ENCODE results near the gene SCUBE1. TPM values are rescaled to one million over a fixed set of nuclear protein-coding genes. Genes with fewer than 3 reads are reported as not detected.

SCUBE1 gene
- total RNA-seq, 2 experiments from 2014 or later = not detected

GRCh38 chr22:43235445-43236409, 107.4 kb downstream of the SCUBE1 start:
- no peaks in the 10 kb centered on the region for H3K36me3 Mint-ChIP-seq
- H3K27ac Mint-ChIP-seq = no peak overlapping the region
- H3K4me1 Mint-ChIP-seq (ENCODE audit: low read depth) = peaks cover 2% of the 10 kb centered on the region
- no peaks in the 10 kb centered on the region for H3K9me3 Mint-ChIP-seq
- CTCF ChIA-PET = no interaction called here
- no peak for DNase-seq
- POLR2A ChIA-PET = no interaction called here
- H3K4me3 Mint-ChIP-seq = no peak overlapping the region
- intact Hi-C loops (cut with micrococcal nuclease) = no loop called here
- H3K27me3 Mint-ChIP-seq = no peaks in the 10 kb centered on the region

DNA sequence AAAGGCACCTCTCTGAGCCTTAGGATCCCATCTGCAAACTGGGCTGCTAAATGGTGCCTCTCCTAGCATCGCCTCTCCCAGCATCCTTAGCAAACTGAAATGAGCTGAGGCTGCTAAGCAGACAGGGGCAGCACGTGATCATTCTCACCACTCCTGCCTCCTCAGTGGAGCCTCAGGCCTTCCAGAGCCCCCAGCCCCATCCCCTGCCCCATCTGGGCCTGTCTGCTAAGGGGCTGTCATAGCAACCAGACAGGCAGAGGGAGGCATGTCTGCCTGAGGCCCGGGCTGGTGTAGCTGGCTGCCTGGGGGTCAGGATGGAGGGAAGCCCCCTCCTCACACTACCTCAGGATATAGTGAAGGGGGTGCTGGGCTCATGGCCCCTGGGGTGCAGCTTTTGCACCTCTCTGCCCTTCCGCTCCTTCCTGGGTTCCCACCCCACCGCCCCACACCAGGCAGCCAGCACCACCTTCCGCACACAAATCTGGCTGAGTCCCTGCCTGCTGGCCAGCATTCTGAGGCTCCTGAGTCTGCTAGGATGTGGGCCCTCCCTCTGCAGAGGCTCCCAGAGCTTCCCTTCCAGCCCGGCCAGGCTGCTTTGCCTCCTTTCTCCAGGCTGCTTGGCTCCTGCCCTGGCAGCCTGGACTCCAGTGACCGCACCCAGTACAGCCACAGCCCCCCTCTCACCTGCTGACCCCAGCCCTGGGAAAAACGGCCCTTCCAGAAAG, 108.7 kb downstream of the SCUBE1 start:
- H3K27me3 Mint-ChIP-seq = no peaks in the 10 kb centered on the region
- H3K36me3 Mint-ChIP-seq = no peaks in the 10 kb centered on the region
- no peaks in the 10 kb centered on the region for H3K9me3 Mint-ChIP-seq
- DNase-seq = no peak
- intact Hi-C loops (cut with micrococcal nuclease) = loop anchor here (5.0 kb wide), 1 partner anchor 38 kb away; no protein-coding TSS in a partner anchor
- CTCF ChIA-PET = interaction anchor here (0.6 to 1.2 kb wide), 3 partner anchors 112 to 428 kb away, joined by 3 read pairs; no protein-coding TSS in a partner anchor
- POLR2A ChIA-PET = no interaction called here
- no peak overlapping the region for H3K27ac Mint-ChIP-seq
- peaks cover 2% of the 10 kb centered on the region for H3K4me1 Mint-ChIP-seq (ENCODE audit: low read depth)
- H3K4me3 Mint-ChIP-seq = no peak overlapping the region

DNA sequence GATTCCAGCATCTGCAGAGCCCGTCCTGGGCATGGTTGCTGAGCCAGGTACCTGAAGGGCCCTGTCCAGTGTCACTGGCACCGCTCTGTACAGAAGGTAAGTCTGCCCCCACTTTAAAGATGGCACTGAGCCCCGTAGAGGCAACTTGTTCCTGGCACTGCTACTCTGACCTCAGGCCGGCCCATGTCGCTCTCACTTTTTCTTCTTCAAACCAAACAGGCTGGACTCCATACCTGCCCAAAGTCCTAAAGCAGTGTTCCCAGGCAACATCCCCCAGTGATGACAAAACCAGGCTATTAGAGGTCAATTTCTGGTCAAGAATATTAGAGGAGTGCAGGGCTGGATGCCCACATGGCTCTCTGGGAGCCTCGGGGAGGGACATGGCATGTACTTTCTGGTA, 109.6 kb downstream of the SCUBE1 start:
- no peak overlapping the region for H3K27ac Mint-ChIP-seq
- POLR2A ChIA-PET = no interaction called here

GRCh38 chr22:43232445-43232844, 110.7 kb downstream of the SCUBE1 start:
- ChIA-PET CTCF (interaction anchor here (0.8 to 5.5 kb wide), 14 partner anchors 8 to 154 kb away, joined by 3 to 119 read pairs (median 4); no protein-coding TSS in a partner anchor), POLR2A (no interaction called here)
- no peak overlapping the region for H3K4me3 Mint-ChIP-seq
- no peak overlapping the region for H3K27ac Mint-ChIP-seq
- intact Hi-C loops (cut with micrococcal nuclease) = loop anchor here (5.0 kb wide), 1 partner anchor 40 kb away; no protein-coding TSS in a partner anchor
- H3K9me3 Mint-ChIP-seq = no peaks in the 10 kb centered on the region
- no peaks in the 10 kb centered on the region for H3K36me3 Mint-ChIP-seq
- H3K4me1 Mint-ChIP-seq (ENCODE audit: low read depth) = peaks cover 2% of the 10 kb centered on the region
- no peaks in the 10 kb centered on the region for H3K27me3 Mint-ChIP-seq
- no peak for DNase-seq

More for the DNA sequence above, 109.6 kb downstream of the SCUBE1 start:
- H3K9me3 Mint-ChIP-seq = no peaks in the 10 kb centered on the region
- CTCF ChIA-PET = interaction anchor here (0.6 to 5.5 kb wide), 4 partner anchors 9 to 153 kb away, joined by 3 to 119 read pairs (median 22); no protein-coding TSS in a partner anchor
- no peaks in the 10 kb centered on the region for H3K27me3 Mint-ChIP-seq
- no peaks in the 10 kb centered on the region for H3K36me3 Mint-ChIP-seq
- no peak overlapping the region for H3K4me3 Mint-ChIP-seq
- H3K4me1 Mint-ChIP-seq (ENCODE audit: low read depth) = peaks cover 2% of the 10 kb centered on the region
- intact Hi-C loops (cut with micrococcal nuclease) = loop anchor here (5.0 kb wide), 1 partner anchor 39 kb away; no protein-coding TSS in a partner anchor
- no peak for DNase-seq

GRCh38 chr22:43231724-43232034, 111.5 kb downstream of the SCUBE1 start:
- intact Hi-C loops (cut with micrococcal nuclease) = loop anchor here (1.0 to 5.0 kb wide), 3 partner anchors 41 to 154 kb away; no protein-coding TSS in a partner anchor
- Mint-ChIP-seq H3K27ac (no peak overlapping the region), H3K4me3 (no peak overlapping the region), H3K36me3 (no peaks in the 10 kb centered on the region), H3K4me1 (ENCODE audit: low read depth) (peaks cover 2% of the 10 kb centered on the region), H3K9me3 (no peaks in the 10 kb centered on the region), H3K27me3 (no peaks in the 10 kb centered on the region)
- ChIA-PET POLR2A (interaction anchor here (0.6 to 1.2 kb wide), 2 partner anchors 28 to 148 kb away, joined by 3 read pairs; no protein-coding TSS in a partner anchor), CTCF (interaction anchor here (0.6 to 5.5 kb wide), 26 partner anchors 9 to 1487 kb away, joined by 3 to 119 read pairs (median 4); partner anchors contain the start of gene SCUBE1)
- no peak for DNase-seq

DNA sequence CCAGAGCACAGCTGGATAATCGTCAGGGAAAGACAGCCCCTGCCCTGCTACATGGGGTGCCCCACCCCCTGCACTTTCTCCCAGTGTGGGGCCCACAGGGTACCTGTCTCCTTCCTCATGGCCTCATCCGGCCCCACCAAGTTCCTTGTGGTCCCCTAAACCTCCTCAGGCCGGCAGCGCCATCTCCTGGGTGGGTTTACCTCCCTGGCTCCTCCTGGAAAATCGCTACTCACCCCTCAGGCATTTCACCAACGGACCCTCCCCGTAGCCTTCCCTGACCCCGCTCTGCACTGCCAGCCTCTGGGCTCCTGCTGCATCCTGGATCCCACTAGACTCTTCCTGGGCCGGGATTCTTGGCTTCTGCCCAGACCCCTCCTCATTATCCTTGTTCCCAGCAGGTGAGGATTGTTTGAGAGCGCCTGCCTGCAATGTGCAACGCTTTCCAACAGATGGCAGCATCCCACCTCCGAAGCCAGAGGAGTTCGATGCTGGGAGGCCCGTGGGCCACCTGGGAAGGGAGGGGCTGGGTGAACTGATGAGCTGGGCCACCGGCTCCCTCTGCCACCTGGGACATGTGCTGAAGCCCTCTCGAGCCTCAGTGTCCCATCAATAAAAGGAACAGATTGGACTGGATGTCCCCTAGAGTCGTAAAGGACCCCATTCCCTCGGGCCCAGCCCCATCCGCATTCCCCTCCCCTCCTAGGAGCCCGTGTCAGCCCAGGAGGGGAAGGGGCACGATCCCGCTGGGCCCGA, 112.0 kb downstream of the SCUBE1 start:
- Mint-ChIP-seq H3K36me3 (no peaks in the 10 kb centered on the region), H3K27me3 (no peaks in the 10 kb centered on the region), H3K27ac (no peak overlapping the region), H3K4me3 (no peak overlapping the region), H3K9me3 (no peaks in the 10 kb centered on the region), H3K4me1 (ENCODE audit: low read depth) (peaks cover 2% of the 10 kb centered on the region)
- intact Hi-C loops (cut with micrococcal nuclease) = loop anchor here (1.0 to 5.0 kb wide), 3 partner anchors 41 to 154 kb away; no protein-coding TSS in a partner anchor
- CTCF ChIA-PET = interaction anchor here (0.6 to 5.5 kb wide), 25 partner anchors 9 to 1487 kb away, joined by 3 to 119 read pairs (median 4); partner anchors contain the start of gene SCUBE1
- POLR2A ChIA-PET = interaction anchor here (0.6 to 1.2 kb wide), 2 partner anchors 29 to 148 kb away, joined by 3 read pairs; no protein-coding TSS in a partner anchor
- peak; percentile 75 for DNase-seq

GRCh38 chr22:43230571-43230970, 112.6 kb downstream of the SCUBE1 start:
- no peak for DNase-seq
- Mint-ChIP-seq H3K9me3 (no peaks in the 10 kb centered on the region), H3K27me3 (no peaks in the 10 kb centered on the region), H3K4me3 (no peak overlapping the region), H3K4me1 (ENCODE audit: low read depth) (peaks cover 2% of the 10 kb centered on the region), H3K36me3 (no peaks in the 10 kb centered on the region), H3K27ac (no peak overlapping the region)
- CTCF ChIA-PET = interaction anchor here (5.1 to 5.5 kb wide), 2 partner anchors 116 to 156 kb away, joined by 41 to 119 read pairs; no protein-coding TSS in a partner anchor
- POLR2A ChIA-PET = interaction anchor here (1.2 kb wide), 1 partner anchor 149 kb away, joined by 3 read pairs; no protein-coding TSS in a partner anchor
- intact Hi-C loops (cut with micrococcal nuclease) = loop anchor here (5.0 kb wide), 1 partner anchor 42 kb away; no protein-coding TSS in a partner anchor

DNA sequence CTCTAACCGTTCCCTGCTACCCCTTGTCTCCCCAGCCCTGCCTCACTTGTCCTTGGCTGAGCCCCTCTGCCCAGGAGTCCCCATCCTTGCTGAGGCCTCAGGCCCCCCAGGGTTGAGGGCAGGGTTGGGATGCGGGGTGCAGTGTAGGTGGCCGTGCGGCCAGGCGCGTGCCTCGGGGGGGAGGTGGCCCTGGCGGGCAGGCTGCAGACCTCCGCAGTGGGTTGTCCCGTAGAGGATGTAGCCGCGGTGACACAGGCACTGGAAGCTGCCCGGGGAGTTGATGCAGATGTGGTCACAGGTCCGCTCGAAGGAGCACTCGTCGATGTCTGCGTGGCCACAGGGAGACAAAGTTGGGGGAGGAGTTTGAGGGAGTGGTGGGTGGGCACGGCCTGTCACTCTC, 114.3 kb downstream of the SCUBE1 start:
- no peaks in the 10 kb centered on the region for H3K9me3 Mint-ChIP-seq
- CTCF ChIA-PET = interaction anchor here (1.1 to 5.5 kb wide), 4 partner anchors 25 to 157 kb away, joined by 3 to 119 read pairs (median 23); partner anchors contain the start of gene TTLL12
- peaks cover 2% of the 10 kb centered on the region for H3K4me1 Mint-ChIP-seq (ENCODE audit: low read depth)
- H3K27me3 Mint-ChIP-seq = no peaks in the 10 kb centered on the region
- no peaks in the 10 kb centered on the region for H3K36me3 Mint-ChIP-seq
- POLR2A ChIA-PET = no interaction called here
- no peak overlapping the region for H3K27ac Mint-ChIP-seq
- DNase-seq = no peak
- intact Hi-C loops (cut with micrococcal nuclease) = no loop called here
- H3K4me3 Mint-ChIP-seq = no peak overlapping the region

GRCh38 chr22:43228330-43228729, 114.8 kb downstream of the SCUBE1 start:
- intact Hi-C loops (cut with micrococcal nuclease) = no loop called here
- POLR2A ChIA-PET = no interaction called here
- Mint-ChIP-seq H3K4me1 (ENCODE audit: low read depth) (peaks cover 2% of the 10 kb centered on the region), H3K27me3 (no peaks in the 10 kb centered on the region), H3K27ac (no peak overlapping the region), H3K4me3 (no peak overlapping the region), H3K36me3 (no peaks in the 10 kb centered on the region), H3K9me3 (no peaks in the 10 kb centered on the region)
- peak; percentile 47 for DNase-seq
- CTCF ChIA-PET = interaction anchor here (1.6 to 5.5 kb wide), 2 partner anchors 41 to 118 kb away, joined by 5 to 119 read pairs; partner anchors contain the start of gene TTLL12

DNA sequence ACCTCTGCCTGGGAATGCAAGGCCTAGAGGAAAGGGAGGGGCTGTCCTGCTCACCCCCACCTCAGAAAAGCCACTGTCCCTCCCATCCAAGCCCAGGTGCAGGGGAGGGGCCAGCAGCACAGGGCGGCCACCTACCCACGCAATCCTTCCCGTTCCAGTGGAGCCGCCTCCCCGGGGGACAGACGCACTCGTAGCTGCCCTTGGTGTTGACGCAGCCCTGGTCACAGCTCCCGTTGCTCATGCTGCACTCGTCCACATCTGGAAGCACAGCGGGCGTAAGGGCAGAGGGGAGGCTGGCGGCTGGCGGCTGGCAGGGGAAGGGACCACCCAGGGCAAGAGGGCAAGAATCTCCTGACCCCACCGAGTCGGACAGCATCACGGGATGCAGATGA, 115.9 kb downstream of the SCUBE1 start:
- peaks cover 2% of the 10 kb centered on the region for H3K4me1 Mint-ChIP-seq (ENCODE audit: low read depth)
- H3K27me3 Mint-ChIP-seq = no peaks in the 10 kb centered on the region
- CTCF ChIA-PET = interaction anchor here (1.6 kb wide), 1 partner anchor 40 kb away, joined by 5 read pairs; the partner anchor contains the start of gene TTLL12
- H3K36me3 Mint-ChIP-seq = no peaks in the 10 kb centered on the region
- POLR2A ChIA-PET = no interaction called here
- H3K9me3 Mint-ChIP-seq = no peaks in the 10 kb centered on the region
- no peak overlapping the region for H3K27ac Mint-ChIP-seq
- DNase-seq = no peak
- intact Hi-C loops (cut with micrococcal nuclease) = no loop called here
- H3K4me3 Mint-ChIP-seq = no peak overlapping the region
